IPS-NIHi11 (cell line): ENCODE measurements around the gene KRT13.
"Not testable (repeated sequence)": the region's sequence is repeated elsewhere in the genome, so short reads cannot be mapped to it uniquely, and the experiment has no call there.

Experiments used
- DNase-seq: peaks from one replicate; pipeline ENCODE4 v3.0.0; 2012; ENCODE audit warnings: mixed read lengths, low spot score

Gene KRT13

GRCh38 chr17:41505007-41505808 lies at the start of gene KRT13:
KRT13 (minus strand) TSS chr17:41505612; CDS start chr17:41505550, 62 bp downstream.
- no peak for DNase-seq

GRCh38 chr17:41553987-41554680 lies 48.7 kb upstream of the KRT13 start:
- DNase-seq = no peak

- DNase-seq = no peak
These were observed 47.8 kb upstream of the KRT13 start for GRCh38 chr17:41553176-41553575.

GRCh38 chr17:41552455-41552854 lies 47.0 kb upstream of the KRT13 start:
- no peak for DNase-seq

- no peak for DNase-seq
These were observed 46.0 kb upstream of the KRT13 start for GRCh38 chr17:41551365-41551764.

- DNase-seq = no peak
These were observed 44.2 kb upstream of the KRT13 start for GRCh38 chr17:41549596-41550039.

- peak; percentile 92 for DNase-seq
These were observed 43.6 kb upstream of the KRT13 start for GRCh38 chr17:41548844-41549595.

- no peak for DNase-seq
These were observed 42.8 kb upstream of the KRT13 start for GRCh38 chr17:41547921-41548843.

- no peak for DNase-seq
These were observed 42.0 kb upstream of the KRT13 start for GRCh38 chr17:41547378-41547841.

GRCh38 chr17:41546819-41547218 lies 41.4 kb upstream of the KRT13 start:
- no peak for DNase-seq

- DNase-seq = no peak
These were observed 40.5 kb upstream of the KRT13 start for GRCh38 chr17:41545829-41546410.

- no peak for DNase-seq
These were observed 39.5 kb upstream of the KRT13 start for GRCh38 chr17:41544935-41545334.

- DNase-seq = no peak
These were observed 39.1 kb upstream of the KRT13 start for GRCh38 chr17:41544491-41544892.

GRCh38 chr17:41542786-41543185 lies 37.4 kb upstream of the KRT13 start:
- DNase-seq = not testable (repeated sequence)

- DNase-seq = no peak
These were observed 36.9 kb upstream of the KRT13 start for GRCh38 chr17:41542357-41542756.

- no peak for DNase-seq
These were observed 35.7 kb upstream of the KRT13 start for GRCh38 chr17:41540921-41541625.

- DNase-seq = no peak
These were observed 34.7 kb upstream of the KRT13 start for GRCh38 chr17:41539979-41540701.

- no peak for DNase-seq
These were observed 33.7 kb upstream of the KRT13 start for GRCh38 chr17:41539071-41539492.

GRCh38 chr17:41538565-41538991 lies 33.2 kb upstream of the KRT13 start:
- DNase-seq = no peak

GRCh38 chr17:41537990-41538389 lies 32.6 kb upstream of the KRT13 start:
- no peak for DNase-seq
